ENCODE measurements around the gene FRMD4B.

The FRMD4B gene

DNA sequence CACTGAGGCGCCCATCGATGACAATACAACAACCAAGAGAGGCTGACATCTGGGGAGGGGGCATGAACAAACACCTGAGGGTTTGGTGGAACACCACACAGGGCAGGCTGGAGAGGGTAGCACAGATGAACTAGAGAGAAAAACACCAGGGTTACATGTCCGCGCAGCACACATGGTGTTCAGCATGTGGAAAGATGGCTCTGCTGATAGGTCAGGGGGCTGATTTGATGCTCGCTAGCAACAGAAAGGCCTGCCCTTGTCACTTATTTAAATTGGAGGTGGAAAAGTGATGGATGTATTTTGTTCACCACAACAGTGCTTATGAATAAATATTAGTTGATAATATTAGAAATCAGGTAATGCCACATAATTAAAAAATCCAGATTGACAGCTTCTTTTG is 67.5 kb downstream of the FRMD4B start:
- no peak overlapping the region for H4K91ac ChIP-seq (ENCODE audit: low read depth, low read length)
- no peak overlapping the region for H2BK5ac ChIP-seq (ENCODE audit: low read depth, low read length, poor library complexity)
- H3K4me3 ChIP-seq (ENCODE audit: low read depth, low read length): no peak overlapping the region
- no peak overlapping the region for H2AFZ ChIP-seq (ENCODE audit: insufficient read depth, low read length, poor library complexity)
- H4K8ac ChIP-seq (ENCODE audit: low read depth, low read length): no peak overlapping the region
- H3K9me3 ChIP-seq (ENCODE audit: insufficient read depth, low read depth, low read length): no peaks in the 10 kb centered on the region
- H3K14ac ChIP-seq (ENCODE audit: low read length): no peak overlapping the region
- H3K79me2 ChIP-seq (ENCODE audit: control insufficient read depth, insufficient read depth, low read length, poor library complexity): no peaks in the 10 kb centered on the region
- no peak overlapping the region for H3K4me2 ChIP-seq (ENCODE audit: low read length)
- no peak overlapping the region for H3K18ac ChIP-seq (ENCODE audit: low read length)
- no peak overlapping the region for H2BK12ac ChIP-seq (ENCODE audit: low read length)
- H3K23ac ChIP-seq (ENCODE audit: low read length): no peak overlapping the region
- H3K36me3 ChIP-seq (ENCODE audit: control insufficient read depth in 1 of 2, insufficient read depth in 2 of 2, low read length in 2 of 2): no peaks in the 10 kb centered on the region
- no peak overlapping the region for H3K27ac ChIP-seq (ENCODE audit: low read depth, low read length)
- no peaks in the 10 kb centered on the region for H3K4me1 ChIP-seq (ENCODE audit: control insufficient read depth in 1 of 2, insufficient read depth in 2 of 2, low read length in 2 of 2)
- no peak overlapping the region for H3K4ac ChIP-seq (ENCODE audit: low read depth, low read length)
- H2BK120ac ChIP-seq (ENCODE audit: insufficient read depth, low read length, poor library complexity): no peak overlapping the region
- no peaks in the 10 kb centered on the region for H3K27me3 ChIP-seq (ENCODE audit: insufficient read depth, low read length)
- no peak overlapping the region for H2AK5ac ChIP-seq (ENCODE audit: low read length)
- DNase-seq: no peak
- H3K79me1 ChIP-seq (ENCODE audit: low read length): no peaks in the 10 kb centered on the region
- H3K9ac ChIP-seq (ENCODE audit: low read length): no peak overlapping the region
- no CpG with 5 or more reads among the region's 5 CpGs for WGBS (ENCODE audit: extremely low coverage, insufficient coverage, insufficient read length)
- H4K12ac ChIP-seq (ENCODE audit: low read depth, low read length): no peak overlapping the region

DNA sequence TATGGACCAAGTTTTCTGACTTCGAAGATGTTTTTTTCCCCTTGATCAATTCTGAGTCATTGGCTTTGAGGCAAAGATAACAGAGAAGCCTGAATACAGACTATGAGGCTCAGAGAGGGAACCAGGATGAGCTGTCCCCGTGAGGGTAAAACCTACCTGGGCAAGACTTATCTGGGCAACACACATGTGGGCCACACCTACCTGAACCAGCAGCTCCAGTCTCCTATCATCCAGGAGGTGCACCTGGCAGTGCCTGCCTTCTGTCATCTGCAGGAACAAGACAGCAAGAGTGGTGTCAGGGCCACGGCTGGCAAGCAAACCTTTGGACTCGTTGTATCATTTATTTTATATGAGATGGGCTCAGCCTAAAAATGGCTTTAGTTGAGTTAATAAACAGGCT is 72.6 kb downstream of the FRMD4B start:
- Histone ChIP-seq H3K18ac (ENCODE audit: low read length) (no peak overlapping the region), H2BK12ac (ENCODE audit: low read length) (no peak overlapping the region), H2BK120ac (ENCODE audit: insufficient read depth, low read length, poor library complexity) (no peak overlapping the region), H3K4me3 (ENCODE audit: low read depth, low read length) (no peak overlapping the region), H3K4me1 (ENCODE audit: control insufficient read depth in 1 of 2, insufficient read depth in 2 of 2, low read length in 2 of 2) (no peaks in the 10 kb centered on the region), H3K36me3 (ENCODE audit: control insufficient read depth in 1 of 2, insufficient read depth in 2 of 2, low read length in 2 of 2) (no peaks in the 10 kb centered on the region), H3K79me1 (ENCODE audit: low read length) (no peaks in the 10 kb centered on the region), H3K4me2 (ENCODE audit: low read length) (no peak overlapping the region), H3K4ac (ENCODE audit: low read depth, low read length) (no peak overlapping the region), H2AK5ac (ENCODE audit: low read length) (no peak overlapping the region), H4K8ac (ENCODE audit: low read depth, low read length) (no peak overlapping the region), H3K27ac (ENCODE audit: low read depth, low read length) (no peak overlapping the region), H4K12ac (ENCODE audit: low read depth, low read length) (no peak overlapping the region), H3K9ac (ENCODE audit: low read length) (no peak overlapping the region), H2BK5ac (ENCODE audit: low read depth, low read length, poor library complexity) (no peak overlapping the region), H3K14ac (ENCODE audit: low read length) (no peak overlapping the region), H3K23ac (ENCODE audit: low read length) (no peak overlapping the region), H3K27me3 (ENCODE audit: insufficient read depth, low read length) (no peaks in the 10 kb centered on the region), H3K9me3 (ENCODE audit: insufficient read depth, low read depth, low read length) (no peaks in the 10 kb centered on the region), H3K79me2 (ENCODE audit: control insufficient read depth, insufficient read depth, low read length, poor library complexity) (no peaks in the 10 kb centered on the region), H4K91ac (ENCODE audit: low read depth, low read length) (no peak overlapping the region), H2AFZ (ENCODE audit: insufficient read depth, low read length, poor library complexity) (no peak overlapping the region)
- DNase-seq: no peak
- no CpG with 5 or more reads among the region's 4 CpGs for WGBS (ENCODE audit: extremely low coverage, insufficient coverage, insufficient read length)

DNA sequence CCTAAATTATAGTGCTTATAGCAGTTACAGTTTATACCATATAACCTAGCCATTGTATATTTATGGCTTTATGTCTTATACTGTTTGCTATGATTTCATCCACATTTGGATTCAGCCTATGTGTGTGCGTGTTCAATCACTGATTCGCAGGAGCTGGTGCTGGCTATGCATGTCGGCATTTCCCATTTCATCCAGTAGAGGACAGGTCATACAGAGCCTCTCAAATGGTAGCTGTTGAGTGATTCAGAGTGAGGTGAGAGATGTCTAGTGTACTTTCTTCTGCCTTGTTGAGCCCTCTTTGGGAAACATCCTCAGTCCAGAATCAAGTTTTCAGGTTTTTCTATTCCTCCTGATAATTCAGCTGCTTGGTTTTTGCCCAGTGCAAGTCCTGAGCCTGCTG is 76.1 kb downstream of the FRMD4B start:
- peak in 1 of 2 donors; percentile 69 for DNase-seq
- H3K9me3 ChIP-seq (ENCODE audit: insufficient read depth, low read depth, low read length): peaks cover 1% of the 10 kb centered on the region
- H2BK5ac ChIP-seq (ENCODE audit: low read depth, low read length, poor library complexity): no peak overlapping the region
- H3K23ac ChIP-seq (ENCODE audit: low read length): no peak overlapping the region
- no peak overlapping the region for H3K14ac ChIP-seq (ENCODE audit: low read length)
- no peak overlapping the region for H3K18ac ChIP-seq (ENCODE audit: low read length)
- no peak overlapping the region for H3K27ac ChIP-seq (ENCODE audit: low read depth, low read length)
- no peak overlapping the region for H2AFZ ChIP-seq (ENCODE audit: insufficient read depth, low read length, poor library complexity)
- H3K4me2 ChIP-seq (ENCODE audit: low read length): no peak overlapping the region
- H3K4me3 ChIP-seq (ENCODE audit: low read depth, low read length): no peak overlapping the region
- WGBS (ENCODE audit: extremely low coverage, insufficient coverage, insufficient read length): no CpG with 5 or more reads among the region's 3 CpGs
- no peak overlapping the region for H3K4ac ChIP-seq (ENCODE audit: low read depth, low read length)
- H3K36me3 ChIP-seq (ENCODE audit: control insufficient read depth in 1 of 2, insufficient read depth in 2 of 2, low read length in 2 of 2): no peaks in the 10 kb centered on the region
- H3K79me2 ChIP-seq (ENCODE audit: control insufficient read depth, insufficient read depth, low read length, poor library complexity): no peaks in the 10 kb centered on the region
- no peak overlapping the region for H2AK5ac ChIP-seq (ENCODE audit: low read length)
- no peak overlapping the region for H2BK12ac ChIP-seq (ENCODE audit: low read length)
- no peaks in the 10 kb centered on the region for H3K4me1 ChIP-seq (ENCODE audit: control insufficient read depth in 1 of 2, insufficient read depth in 2 of 2, low read length in 2 of 2)
- no peak overlapping the region for H2BK120ac ChIP-seq (ENCODE audit: insufficient read depth, low read length, poor library complexity)
- H3K79me1 ChIP-seq (ENCODE audit: low read length): no peaks in the 10 kb centered on the region
- no peak overlapping the region for H4K91ac ChIP-seq (ENCODE audit: low read depth, low read length)
- no peak overlapping the region for H4K12ac ChIP-seq (ENCODE audit: low read depth, low read length)
- no peak overlapping the region for H4K8ac ChIP-seq (ENCODE audit: low read depth, low read length)
- no peaks in the 10 kb centered on the region for H3K27me3 ChIP-seq (ENCODE audit: insufficient read depth, low read length)
- H3K9ac ChIP-seq (ENCODE audit: low read length): no peak overlapping the region

DNA sequence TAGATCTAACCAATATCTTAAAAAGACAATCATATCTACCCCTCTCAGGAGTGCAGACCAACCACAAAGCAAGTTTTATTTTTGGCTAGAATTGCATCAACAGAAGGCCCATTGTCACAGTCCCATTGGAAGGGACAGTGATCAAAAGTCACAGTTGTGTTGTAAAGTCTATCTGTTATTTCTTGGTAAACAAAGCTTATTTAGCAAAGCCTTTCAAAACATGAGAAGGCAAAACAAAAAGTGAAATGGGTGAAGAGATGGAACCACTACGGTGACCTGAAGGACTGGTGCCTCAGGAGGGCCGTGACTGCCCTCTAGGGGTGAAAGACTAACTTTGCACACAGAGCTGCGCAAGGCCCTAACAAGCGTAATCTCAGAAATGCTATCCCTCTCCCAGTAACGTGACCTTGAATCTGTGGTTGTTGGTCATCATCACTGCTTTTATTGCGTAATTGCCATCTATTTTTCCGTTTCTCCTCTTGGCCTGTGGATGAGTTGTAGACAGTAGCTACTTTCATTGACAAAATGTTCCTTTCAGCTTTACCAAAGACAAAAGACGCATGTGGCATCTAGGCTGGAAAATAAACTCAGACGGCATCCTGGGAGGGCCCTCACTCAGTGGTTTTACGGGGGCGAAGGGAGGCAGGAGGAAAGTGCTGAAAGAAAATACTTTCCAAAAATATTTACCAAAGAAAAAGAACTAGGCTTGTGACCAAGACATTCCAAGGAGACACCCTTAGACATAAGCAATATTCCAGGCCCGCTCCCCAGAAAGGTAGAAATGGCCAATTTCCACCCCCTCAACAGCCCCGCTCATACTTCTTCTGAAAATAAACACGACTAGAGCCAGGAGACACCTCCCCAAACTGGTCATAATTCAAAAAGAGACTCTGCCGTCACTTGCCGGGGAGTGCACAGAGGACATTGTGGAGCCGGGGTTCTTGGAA is 79.4 kb downstream of the FRMD4B start:
- H4K91ac ChIP-seq (ENCODE audit: low read depth, low read length): no peak overlapping the region
- H2AFZ ChIP-seq (ENCODE audit: insufficient read depth, low read length, poor library complexity): no peak overlapping the region
- H3K9ac ChIP-seq (ENCODE audit: low read length): no peak overlapping the region
- H2BK120ac ChIP-seq (ENCODE audit: insufficient read depth, low read length, poor library complexity): no peak overlapping the region
- no peak overlapping the region for H4K8ac ChIP-seq (ENCODE audit: low read depth, low read length)
- no peak overlapping the region for H2BK5ac ChIP-seq (ENCODE audit: low read depth, low read length, poor library complexity)
- no peak overlapping the region for H3K23ac ChIP-seq (ENCODE audit: low read length)
- no peak overlapping the region for H2BK12ac ChIP-seq (ENCODE audit: low read length)
- no peaks in the 10 kb centered on the region for H3K27me3 ChIP-seq (ENCODE audit: insufficient read depth, low read length)
- H3K36me3 ChIP-seq (ENCODE audit: control insufficient read depth in 1 of 2, insufficient read depth in 2 of 2, low read length in 2 of 2): no peaks in the 10 kb centered on the region
- H3K14ac ChIP-seq (ENCODE audit: low read length): no peak overlapping the region
- no peak overlapping the region for H3K4me2 ChIP-seq (ENCODE audit: low read length)
- no peaks in the 10 kb centered on the region for H3K4me1 ChIP-seq (ENCODE audit: control insufficient read depth in 1 of 2, insufficient read depth in 2 of 2, low read length in 2 of 2)
- peak; percentile 74 to 92 for DNase-seq
- no peaks in the 10 kb centered on the region for H3K79me2 ChIP-seq (ENCODE audit: control insufficient read depth, insufficient read depth, low read length, poor library complexity)
- WGBS (ENCODE audit: extremely low coverage, insufficient coverage, insufficient read length): no CpG with 5 or more reads among the region's 17 CpGs
- H3K4me3 ChIP-seq (ENCODE audit: low read depth, low read length): no peak overlapping the region
- H3K18ac ChIP-seq (ENCODE audit: low read length): no peak overlapping the region
- H2AK5ac ChIP-seq (ENCODE audit: low read length): no peak overlapping the region
- no peak overlapping the region for H4K12ac ChIP-seq (ENCODE audit: low read depth, low read length)
- H3K9me3 ChIP-seq (ENCODE audit: insufficient read depth, low read depth, low read length): peaks cover 1% of the 10 kb centered on the region
- H3K4ac ChIP-seq (ENCODE audit: low read depth, low read length): no peak overlapping the region
- no peak overlapping the region for H3K27ac ChIP-seq (ENCODE audit: low read depth, low read length)
- peaks cover 2% of the 10 kb centered on the region for H3K79me1 ChIP-seq (ENCODE audit: low read length)
